Stimulated activated naive CD4-positive, alpha-beta T cell treated with Interleukin-2 at 50 U/mL for 16 hours (primary cell): ENCODE data around the gene EP300.
"Not testable (repeated sequence)": the region's sequence is repeated elsewhere in the genome, so short reads cannot be mapped to it uniquely, and the experiment has no call there.

Experiments used
- DNase-seq: peaks from one replicate; lab custom pipeline; 2025; lab: John Stamatoyannopoulos, UW

EP300 gene

DNA sequence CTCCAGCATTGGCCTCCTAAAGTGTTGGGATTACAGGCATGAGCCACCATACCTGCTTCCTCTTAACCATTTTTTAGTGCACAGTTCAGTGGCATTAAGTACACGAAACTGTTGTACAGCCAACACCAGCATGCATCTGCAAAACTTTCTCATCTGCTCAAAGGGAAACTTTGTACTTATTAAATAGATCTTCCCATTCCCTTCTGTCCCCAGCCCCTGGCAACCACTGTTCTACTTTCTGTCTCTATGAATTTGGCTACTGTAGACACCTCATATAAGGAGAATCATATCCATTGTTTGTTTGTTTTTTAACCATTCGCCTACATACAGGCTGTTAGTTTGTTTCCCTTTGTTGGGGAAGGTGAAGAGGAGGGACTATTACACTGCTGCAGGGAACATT is 6.5 kb upstream of the EP300 start:
- no peak for DNase-seq

DNA sequence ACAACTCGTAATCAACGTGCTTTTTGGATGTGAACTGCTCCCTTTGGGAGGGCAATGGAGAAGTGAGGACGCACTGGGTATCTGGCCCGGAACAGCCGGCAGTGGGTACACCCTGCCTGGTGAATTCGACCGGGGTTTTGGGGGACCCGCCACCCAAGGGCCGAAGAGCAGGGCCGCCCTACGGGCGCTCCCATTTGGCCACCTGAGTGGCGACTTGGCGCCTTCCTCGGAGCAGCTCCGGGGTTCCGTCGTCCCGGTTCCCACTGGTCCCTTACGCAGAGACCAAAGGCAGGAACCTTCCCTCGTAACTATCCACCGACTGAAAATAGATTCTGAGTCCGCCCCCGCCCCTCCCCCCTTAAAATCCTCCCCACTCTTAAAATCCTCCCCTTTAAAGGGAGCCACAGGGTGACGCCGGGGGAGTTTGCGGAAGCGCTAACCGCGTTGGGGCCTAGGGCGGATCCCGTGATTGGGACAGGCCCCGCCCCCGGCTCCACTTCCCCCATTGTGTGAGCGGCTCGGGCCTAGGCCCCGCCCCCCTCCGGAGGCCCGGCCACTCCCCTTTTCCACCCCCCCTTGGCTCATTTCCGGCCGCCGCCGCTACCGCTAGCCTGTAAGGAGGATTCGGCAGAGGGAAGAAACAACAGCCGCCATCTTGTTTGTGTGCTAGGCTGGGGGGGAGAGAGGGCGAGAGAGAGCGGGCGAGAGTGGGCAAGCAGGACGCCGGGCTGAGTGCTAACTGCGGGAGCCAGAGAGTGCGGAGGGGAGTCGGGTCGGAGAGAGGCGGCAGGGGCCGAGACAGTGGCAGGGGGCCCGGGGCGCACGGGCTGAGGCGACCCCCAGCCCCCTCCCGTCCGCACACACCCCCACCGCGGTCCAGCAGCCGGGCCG is 1.0 kb upstream of the EP300 start:
- peak; percentile 98 for DNase-seq

- no peak for DNase-seq
Measured at GRCh38 chr22:41092847-41093411, 537 bp downstream of the EP300 start.

DNA sequence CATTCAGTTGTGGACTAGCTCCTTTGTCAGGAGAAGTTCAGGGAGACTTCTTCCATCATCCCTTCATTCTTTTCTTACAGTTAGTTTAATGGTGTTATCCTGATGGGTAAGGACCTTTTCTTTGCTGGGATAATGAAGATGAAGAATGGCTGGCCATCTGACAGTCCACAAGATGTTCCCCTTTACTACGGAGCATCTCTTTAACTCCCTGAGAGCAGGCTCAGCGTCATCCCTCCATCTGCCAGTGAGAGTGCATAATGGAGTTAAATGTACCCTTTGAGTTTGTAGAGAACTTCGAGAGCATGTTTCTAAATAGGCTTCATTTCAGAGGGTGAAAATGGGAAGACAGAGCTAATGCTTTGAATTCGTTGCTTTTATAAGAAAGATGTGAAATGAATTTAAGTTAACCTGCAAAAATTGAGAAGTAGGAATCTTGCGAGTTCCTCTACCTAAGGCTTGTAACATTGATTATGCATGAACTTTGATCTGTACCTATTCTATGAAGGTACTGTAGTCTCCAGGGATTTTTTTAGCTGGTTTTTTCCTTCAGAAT is 1.7 kb downstream of the EP300 start:
- no peak for DNase-seq

DNA sequence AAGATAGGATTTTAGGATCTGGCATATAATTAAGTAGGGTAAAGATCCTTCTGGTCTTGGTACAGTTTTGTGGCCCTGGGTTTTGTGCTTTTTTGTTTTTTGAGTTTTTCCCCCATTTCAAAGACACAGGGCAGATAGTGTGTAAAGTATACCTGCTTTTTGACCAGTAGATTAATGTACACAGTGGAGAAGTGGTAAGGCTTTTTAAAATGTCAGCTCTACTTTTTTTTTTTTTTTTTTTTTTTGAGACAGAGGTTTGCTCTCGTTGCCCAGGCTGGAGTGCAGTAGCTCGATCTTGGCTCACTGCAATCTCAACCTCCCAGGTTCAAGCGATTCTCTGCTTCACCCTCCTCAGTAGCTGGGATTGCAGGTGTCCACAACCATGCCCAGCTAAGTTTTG is 4.0 kb downstream of the EP300 start:
- no peak for DNase-seq

GRCh38 chr22:41096841-41097240 is 4.4 kb downstream of the EP300 start:
- no peak for DNase-seq

DNA sequence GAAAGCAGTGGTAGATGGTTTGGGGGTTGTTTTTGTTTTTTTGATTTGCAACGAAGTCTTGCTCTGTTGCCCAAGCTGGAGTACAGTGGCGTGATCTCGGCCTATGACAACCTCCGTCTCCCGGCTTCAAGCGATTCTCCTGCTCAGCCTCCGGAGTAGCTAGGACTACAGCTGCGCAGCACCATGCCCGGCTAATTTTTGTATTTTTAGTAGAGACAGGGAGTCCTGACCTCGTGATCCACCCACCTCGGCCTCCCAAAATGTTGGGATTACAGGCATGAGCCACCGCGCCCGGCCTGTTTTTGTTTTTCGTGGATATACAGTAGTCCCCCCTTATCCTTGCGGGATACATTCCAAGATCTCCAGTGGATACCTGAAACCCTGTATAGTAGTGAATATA is 6.6 kb downstream of the EP300 start:
- no peak for DNase-seq

DNA sequence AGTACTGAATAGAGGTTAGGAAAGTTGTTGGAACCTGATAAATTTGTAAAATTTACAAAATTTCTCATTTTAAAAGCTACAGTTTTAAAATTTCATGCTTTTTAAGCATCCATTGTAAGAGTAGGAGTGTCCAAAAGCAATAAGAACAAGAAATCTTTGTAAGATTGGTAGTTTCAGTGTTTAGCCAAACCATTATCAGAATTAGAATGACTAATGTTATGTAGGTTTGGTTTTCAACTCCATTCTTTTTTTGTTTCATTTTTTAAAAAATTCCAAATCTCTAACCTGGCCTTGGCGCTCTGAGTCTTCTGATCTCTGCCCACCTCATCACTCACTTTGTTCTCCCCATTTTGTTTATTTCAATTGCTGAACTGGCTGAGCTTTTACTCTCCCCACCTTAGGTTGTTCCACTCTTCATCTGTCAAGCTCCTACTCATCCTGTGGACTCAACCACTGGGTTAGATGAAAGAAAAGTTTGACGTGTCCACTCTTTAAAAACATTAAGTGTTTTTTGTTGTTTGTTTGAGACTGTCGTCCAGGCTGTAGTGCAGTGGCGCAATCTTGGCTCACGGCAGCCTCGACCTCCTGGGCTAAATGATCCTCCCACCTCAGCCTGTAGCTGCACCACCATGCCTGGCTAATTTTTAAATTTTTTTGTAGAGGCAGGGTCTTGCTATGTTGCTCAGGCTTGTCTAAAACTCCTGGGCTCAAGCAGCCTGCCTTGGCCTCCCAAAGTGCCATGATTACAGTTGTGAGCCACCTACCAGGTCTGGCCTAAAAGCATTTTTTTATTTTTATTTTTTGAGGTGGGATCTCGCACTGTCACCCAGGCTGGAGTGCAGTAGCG is 14.0 kb downstream of the EP300 start:
- no peak for DNase-seq

DNA sequence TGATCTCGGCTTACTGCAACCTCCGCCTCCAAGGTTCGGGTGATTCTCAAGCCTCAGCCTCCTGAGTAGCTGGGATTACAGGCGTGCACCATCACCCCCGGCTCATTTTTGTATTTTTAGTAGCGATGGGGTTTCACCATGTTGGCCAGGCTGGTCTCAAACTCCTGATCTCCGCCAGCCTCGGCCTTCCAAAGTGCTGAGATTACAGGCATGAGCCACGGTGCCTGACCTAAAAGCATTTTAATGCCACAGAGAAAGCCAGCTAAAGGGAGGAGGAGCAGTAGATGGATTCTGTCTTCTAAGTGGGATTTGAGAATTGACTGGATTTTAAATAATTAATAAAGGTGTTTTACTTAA is 14.6 kb downstream of the EP300 start:
- DNase-seq: not testable (repeated sequence)

DNA sequence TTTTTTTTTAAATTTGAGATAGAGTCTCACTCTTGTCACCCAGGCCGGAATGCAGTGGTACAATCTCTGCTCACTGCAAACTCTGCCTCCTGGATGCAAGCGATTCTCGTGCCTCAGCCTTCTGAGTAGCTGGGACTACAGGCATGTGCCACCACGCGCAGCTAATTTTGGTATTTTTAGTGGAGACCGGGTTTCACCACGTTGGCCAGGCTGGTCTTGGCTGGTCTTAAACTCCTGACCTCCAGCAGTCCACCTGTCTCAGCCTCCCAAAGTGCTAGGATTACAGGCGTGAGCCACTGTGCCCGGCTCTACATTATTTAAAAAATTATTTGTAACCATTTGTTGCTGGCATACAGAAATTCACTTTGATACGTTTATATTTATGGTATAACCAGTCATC is 18.6 kb downstream of the EP300 start:
- DNase-seq: no peak

GRCh38 chr22:41116342-41116741 is 23.9 kb downstream of the EP300 start:
- DNase-seq: no peak

DNA sequence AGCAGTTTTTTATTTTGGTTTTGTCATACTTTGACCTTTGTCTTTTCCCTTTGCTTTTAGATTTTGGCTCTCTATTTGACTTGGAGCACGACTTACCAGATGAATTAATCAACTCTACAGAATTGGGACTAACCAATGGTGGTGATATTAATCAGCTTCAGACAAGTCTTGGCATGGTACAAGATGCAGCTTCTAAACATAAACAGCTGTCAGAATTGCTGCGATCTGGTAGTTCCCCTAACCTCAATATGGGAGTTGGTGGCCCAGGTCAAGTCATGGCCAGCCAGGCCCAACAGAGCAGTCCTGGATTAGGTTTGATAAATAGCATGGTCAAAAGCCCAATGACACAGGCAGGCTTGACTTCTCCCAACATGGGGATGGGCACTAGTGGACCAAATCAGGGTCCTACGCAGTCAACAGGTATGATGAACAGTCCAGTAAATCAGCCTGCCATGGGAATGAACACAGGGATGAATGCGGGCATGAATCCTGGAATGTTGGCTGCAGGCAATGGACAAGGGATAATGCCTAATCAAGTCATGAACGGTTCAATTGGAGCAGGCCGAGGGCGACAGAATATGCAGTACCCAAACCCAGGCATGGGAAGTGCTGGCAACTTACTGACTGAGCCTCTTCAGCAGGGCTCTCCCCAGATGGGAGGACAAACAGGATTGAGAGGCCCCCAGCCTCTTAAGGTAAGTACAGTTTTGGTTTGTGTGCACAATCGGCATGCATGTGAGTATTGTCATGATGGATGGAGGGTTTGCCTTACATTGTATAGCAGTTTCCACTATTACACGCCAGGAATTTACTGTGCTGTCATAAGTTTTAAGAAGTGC is 25.0 kb downstream of the EP300 start:
- no peak for DNase-seq

- no peak for DNase-seq
Measured at GRCh38 chr22:41123151-41123550, 30.8 kb downstream of the EP300 start.

GRCh38 chr22:41124086-41124485 is 31.7 kb downstream of the EP300 start:
- no peak for DNase-seq

DNA sequence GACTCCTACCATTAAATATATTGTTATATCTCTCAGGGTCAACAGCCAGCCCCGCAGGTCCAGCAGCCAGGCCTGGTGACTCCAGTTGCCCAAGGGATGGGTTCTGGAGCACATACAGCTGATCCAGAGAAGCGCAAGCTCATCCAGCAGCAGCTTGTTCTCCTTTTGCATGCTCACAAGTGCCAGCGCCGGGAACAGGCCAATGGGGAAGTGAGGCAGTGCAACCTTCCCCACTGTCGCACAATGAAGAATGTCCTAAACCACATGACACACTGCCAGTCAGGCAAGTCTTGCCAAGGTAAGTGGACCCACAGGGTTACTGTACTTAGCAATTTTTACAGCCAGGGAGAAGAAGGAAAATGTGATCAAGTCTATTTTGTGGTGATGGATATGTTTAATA is 35.1 kb downstream of the EP300 start:
- no peak for DNase-seq

GRCh38 chr22:41128606-41129005 is 36.2 kb downstream of the EP300 start:
- DNase-seq: no peak

DNA sequence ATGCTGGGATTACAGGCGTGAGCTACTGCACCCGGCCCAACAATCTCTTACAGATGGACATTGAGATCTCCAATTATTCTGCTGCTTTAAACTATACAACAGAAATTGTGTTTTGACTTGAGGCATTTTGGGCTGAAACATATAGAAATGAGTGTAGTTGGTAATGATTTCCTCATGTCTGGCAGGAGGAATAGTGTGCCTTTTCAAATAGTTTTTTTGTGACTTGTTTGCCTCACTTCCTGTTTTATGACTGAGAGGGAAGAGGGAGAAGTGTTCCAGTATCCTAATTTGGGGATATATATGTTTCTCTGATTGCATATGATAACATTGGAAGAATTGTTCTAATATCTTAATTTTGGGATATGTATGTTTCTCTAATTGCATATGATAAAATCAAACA is 40.2 kb downstream of the EP300 start:
- no peak for DNase-seq

- no peak for DNase-seq
Measured at GRCh38 chr22:41140365-41140957, 48.1 kb downstream of the EP300 start.

DNA sequence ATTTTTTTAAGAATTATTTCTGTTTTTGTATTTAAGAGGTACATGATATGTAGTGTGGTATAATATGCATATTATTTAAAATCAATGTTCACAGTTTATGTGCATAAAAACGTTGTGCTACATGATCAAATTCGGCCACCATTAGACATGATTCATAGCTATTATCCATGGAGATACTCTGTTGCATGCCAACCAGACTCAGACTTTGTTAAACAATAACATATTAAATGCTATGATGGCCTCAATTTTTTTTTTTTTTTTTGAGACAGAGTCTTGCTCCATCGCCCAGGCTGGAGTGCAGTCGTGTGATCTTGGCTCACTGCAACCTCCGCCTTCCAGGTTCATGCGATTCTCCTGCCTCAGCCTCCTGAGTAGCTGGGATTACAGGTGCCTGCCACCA is 53.5 kb downstream of the EP300 start:
- DNase-seq: not testable (repeated sequence)

- DNase-seq: no peak
Measured at GRCh38 chr22:41146573-41146972, 54.2 kb downstream of the EP300 start.

GRCh38 chr22:41147722-41148121 is 55.3 kb downstream of the EP300 start:
- DNase-seq: no peak
